NCI-H69 (cell line): ENCODE results near the gene WNT3A.

ENCODE experiments used
- DNase-seq: peaks from one replicate; lab custom pipeline; 2025; lab: John Stamatoyannopoulos, UW

WNT3A gene

DNA sequence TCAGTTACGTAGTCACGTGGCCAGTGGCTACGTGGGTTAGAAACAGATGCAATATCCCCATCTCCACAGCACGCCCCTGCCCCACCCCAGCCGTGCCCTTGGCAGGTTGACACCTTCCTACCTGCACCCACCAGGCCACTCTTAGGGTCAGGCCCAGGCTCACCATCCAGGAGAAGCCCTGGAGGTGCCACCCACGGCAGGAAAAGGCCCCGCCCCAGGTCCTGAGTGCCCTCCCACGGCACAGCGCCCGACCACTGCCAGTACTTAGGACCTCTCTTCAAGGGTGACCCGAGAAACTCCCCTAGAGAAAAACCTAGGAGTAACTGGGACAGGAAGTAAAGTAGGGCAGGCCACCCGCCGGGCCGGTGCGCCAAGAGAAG lies 94.8 kb downstream of the WNT3A start:
- no peak for DNase-seq

DNA sequence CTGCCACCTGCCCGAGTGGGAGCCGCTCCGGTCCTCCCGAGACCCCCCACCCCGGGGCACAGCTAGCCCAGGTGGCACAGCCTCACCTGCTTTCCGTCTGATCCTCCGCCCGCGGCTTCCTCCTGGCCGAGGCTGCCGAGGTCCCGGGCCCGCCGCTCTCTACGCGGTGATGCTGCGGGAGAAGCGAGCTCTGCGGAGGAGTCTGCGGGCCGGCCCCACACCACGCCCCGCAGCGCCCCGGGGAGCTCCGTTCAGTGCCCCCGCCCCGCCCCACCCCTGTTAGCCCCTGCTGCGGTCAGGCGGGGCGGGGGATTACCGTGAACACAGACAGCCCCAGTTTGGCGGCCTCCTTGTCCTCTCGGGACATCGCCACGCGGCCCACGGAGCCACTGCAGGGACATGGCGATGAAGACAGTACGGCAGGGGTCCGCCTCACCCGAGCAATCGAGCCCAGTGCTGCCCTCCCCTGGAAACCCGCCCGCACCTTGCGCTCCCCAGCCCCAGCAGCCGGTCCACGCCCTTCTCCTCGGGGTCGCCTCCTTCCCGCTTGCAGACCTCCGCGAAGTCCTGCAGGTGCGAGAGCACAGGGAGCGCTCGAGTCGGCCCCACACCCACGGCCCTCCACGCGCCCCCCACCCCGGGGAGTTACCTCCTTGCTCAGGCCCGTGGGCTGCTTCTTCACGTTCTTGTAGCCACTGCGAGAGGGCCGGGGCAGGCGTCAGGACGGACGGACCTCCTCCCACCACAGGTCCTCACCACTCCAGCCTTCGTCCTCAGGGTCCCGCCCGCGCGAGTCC lies 95.4 kb downstream of the WNT3A start:
- DNase-seq = peak; percentile 63

DNA sequence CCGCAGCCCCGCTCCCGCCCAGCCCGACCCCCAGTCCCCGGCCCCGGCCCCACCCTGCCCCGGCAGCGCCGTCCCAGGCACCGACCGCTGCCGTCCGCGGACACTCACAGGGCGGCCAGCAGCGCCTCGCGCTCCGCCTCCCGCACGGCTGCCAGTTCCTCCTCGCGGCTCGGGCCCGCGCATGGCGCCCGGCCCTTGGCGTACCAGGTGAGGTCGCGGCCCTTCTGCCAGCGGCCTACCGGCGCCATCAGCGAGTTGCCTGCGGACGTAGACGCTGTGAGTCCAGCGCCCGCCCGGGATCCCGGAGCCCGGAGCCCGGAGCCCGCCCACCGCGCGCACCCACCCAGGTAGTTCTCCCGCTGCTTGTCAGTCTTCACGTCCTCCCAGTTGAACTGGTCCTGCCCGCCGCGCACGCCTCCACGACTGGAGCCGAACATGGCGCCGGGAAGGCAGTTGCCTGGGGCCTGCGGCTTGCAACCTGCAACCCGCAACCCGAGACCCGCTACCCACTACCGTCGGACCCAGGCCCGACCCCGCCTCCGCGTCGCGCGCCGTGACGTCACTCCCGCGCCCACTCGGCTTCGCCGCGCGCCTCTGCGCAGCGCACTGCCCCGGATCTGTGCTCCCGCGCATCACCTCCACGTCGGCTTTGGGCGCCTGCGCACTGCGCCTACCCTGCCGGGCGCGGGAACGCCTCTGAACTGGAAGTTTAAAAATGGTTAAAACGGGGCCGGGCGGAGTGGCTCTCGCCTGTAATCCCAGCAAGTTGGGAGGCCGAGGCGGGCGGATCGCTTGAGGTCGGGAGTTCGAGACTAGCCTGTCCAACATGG lies 96.2 kb downstream of the WNT3A start, which contains the start of gene C1orf35:
TSS of gene C1orf35 (minus strand) at position 535 of the 830 bp plus-strand sequence. CDS start at position 437, 98 bp downstream.
- peak; percentile 98 for DNase-seq

- DNase-seq = peak; percentile 20
Observed at GRCh38 chr1:228104526-228105269, 97.9 kb downstream of the WNT3A start.

DNA sequence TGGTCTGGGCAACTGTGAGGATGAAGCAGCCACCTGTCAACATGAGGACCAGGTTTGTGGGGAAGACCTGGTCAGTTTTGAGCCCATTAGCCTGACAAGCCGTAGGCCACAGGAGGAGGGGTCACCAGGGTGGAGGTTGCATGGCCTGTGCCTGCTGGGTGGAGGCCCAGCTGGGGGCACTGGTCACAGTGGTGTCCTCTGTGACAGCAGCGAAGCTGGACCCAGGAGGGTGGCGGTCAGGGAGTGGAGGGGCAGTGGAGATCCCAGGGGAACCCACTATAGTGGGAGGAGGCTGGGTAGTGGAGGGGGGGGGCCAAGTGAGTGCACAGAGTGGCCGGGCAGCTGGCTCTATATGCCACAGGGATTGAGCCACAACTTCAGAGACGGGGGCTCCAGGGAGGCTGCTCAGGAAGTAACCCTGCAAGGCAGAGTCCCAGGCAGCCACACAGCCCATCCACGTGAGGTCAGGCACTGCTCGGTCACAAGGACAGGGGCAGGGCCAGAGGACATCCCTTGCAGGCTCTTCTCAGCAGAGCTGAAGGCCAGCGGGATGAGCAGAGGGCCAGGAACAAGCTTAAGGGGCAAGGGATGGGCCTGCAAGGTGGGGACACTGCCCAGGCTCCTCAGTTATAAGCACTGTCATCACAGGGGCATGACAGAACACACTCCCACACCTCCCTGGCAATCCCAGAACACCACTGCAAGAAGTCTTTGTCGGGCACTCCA lies 98.6 kb downstream of the WNT3A start:
- DNase-seq = no peak

DNA sequence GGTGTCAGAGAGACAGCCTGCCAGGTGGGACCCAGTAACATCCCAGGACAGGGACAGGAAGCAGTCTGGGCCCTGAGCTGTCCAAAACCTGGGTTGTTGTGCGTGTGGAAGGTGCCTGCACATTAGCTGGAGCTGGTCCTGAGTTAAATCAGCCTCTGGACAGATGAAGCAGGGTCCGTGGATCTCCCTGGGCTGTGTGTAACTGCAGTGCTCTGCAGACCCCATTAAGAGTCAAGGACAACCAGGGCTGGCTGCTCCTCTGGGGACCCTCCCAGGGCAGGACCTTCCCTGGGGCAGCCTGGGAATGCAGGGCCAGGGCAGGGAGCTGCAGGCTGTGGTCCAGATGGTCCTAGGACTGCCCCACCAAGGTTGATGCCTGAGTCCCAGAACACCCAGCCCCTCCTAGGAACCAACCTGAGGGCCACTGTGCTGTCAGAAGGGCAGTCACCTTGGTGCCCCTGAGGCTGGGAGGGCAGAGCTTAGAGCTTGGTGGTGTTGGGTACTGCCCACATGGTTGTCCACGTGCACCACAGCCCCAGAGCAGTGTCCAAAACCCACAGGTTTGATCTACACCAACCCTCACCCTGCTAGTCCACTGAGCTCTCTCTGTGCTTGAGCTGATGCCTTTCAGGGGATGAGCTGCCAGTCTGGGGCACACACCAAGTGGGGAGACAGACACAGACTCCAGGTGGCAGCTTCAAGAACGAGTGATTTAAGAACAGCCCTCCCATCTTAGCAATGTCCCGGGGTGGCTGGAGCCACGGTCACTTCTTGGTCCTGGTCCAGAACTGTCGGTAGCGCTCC lies 99.4 kb downstream of the WNT3A start:
- no peak for DNase-seq

- DNase-seq = no peak
Observed at GRCh38 chr1:228106800-228107054, 99.9 kb downstream of the WNT3A start.

- DNase-seq = no peak
Observed at GRCh38 chr1:228107636-228108035, 100.8 kb downstream of the WNT3A start.

- DNase-seq = no peak
Observed at GRCh38 chr1:228108055-228108690, 101.4 kb downstream of the WNT3A start.

- DNase-seq = peak; percentile 17
Observed at GRCh38 chr1:228108742-228109072, 101.9 kb downstream of the WNT3A start.

GRCh38 chr1:228109073-228109961 lies 102.5 kb downstream of the WNT3A start, which contains the start of gene MRPL55:
Gene MRPL55, minus strand, starts transcription at chr1:228109299. Its CDS starts 1,039 bp downstream, at chr1:228108260.
- DNase-seq = peak; percentile 98

DNA sequence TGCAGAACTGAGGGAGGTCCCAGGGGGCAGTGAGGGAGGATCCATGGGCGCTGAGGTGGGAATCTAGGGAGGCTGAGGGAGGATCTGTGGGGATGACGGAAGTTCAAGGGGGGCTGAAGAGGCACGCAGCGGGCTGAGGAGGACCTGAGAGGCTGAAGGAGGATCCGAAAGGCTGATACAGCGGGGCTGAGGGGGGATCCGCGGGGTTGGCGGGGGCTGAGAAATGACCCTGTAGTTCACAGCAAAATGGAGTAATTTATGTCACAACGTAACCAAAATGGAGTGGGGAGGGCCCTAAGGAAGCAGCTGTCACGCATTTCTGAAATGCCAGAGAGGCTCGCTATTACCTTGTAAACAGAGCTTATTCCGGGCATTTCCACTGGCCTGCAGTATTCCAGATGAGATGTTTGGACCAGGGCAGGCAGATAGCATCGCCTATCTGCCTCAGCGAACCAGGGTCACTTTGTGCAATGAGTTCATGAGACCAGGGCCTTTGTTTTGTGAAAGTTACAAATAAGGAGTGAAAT lies 103.2 kb downstream of the WNT3A start:
- DNase-seq = peak; percentile 46

- no peak for DNase-seq
Observed at GRCh38 chr1:228110556-228110955, 103.8 kb downstream of the WNT3A start.
